ENCODE data around the gene VMP1.

The VMP1 gene

DNA sequence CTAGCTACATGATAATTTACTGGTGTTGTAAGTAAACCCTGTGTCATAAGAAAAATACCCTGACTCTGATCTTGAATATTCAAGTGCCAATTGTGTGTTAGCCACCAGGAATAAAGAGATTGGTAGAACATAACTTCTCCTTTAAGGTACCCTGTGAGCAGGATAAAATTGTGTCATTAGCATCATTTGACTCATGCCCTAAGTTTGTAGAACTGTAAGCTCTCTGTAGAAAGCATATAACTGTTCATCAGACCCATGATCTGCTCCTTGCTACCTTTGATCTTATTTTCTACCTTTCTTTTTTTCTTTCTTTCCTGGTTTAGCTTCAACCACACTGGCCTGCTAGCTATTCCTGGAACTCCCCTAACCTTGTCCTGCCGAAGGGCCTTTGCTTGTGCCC is 36.1 kb upstream of the VMP1 start:
- Histone ChIP-seq H3K4me2 (ENCODE audit: low read length) (no peak overlapping the region), H4K8ac (ENCODE audit: low read depth, low read length) (no peak overlapping the region), H2AK5ac (ENCODE audit: low read length) (no peak overlapping the region), H2BK120ac (ENCODE audit: low read depth, low read length) (no peak overlapping the region), H4K5ac (ENCODE audit: low read length) (no peak overlapping the region), H2BK15ac (replicated peaks; ENCODE audit: low read depth) (no peak overlapping the region), H3K79me2 (ENCODE audit: control insufficient read depth, insufficient read depth, low read length) (no peaks in the 10 kb centered on the region), H3K4me3 (ENCODE audit: low read length) (no peak overlapping the region), H3K9ac (ENCODE audit: low read length) (no peak overlapping the region), H3K27me3 (ENCODE audit: insufficient read depth, low read length, poor library complexity) (no peaks in the 10 kb centered on the region), H3K18ac (ENCODE audit: low read length) (no peak overlapping the region), H3K4me1 (ENCODE audit: control insufficient read depth, low read depth, low read length) (no peaks in the 10 kb centered on the region), H3K79me1 (ENCODE audit: low read length) (no peaks in the 10 kb centered on the region), H3K4ac (ENCODE audit: low read depth, low read length) (no peak overlapping the region), H3K27ac (ENCODE audit: low read depth, low read length) (no peak overlapping the region), H3K36me3 (ENCODE audit: control insufficient read depth, insufficient read depth, low read length) (peaks cover 2% of the 10 kb centered on the region), H3K23ac (ENCODE audit: low read length) (no peak overlapping the region), H3K56ac (ENCODE audit: low read length) (no peak overlapping the region), H2BK5ac (ENCODE audit: low read length) (no peak overlapping the region)
- DNase-seq = no peak
- no CpG with 5 or more reads among the region's 1 CpG for WGBS (ENCODE audit: extremely low coverage, insufficient coverage, low lambda C conversion rate)

DNA sequence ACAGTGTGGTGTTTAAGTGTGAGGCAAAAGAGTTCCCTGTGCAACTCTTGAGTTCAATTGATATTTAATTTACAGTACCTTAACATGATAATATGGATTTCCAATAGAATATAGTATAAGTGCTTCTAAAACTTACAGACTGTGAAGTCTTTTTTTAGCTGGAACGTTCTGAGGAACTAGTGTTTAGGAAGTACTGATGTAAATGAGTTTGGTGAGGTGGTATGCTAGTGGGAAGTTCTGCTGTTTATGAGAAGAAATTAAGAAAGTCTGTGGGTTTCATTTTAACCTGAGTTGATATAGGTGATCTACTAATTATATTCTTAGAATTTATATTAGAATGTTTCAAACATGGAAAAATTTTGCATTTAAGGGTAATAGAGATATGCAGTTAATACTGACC is 32.2 kb upstream of the VMP1 start:
- no peak overlapping the region for H3K27ac ChIP-seq (ENCODE audit: low read depth, low read length)
- H2BK120ac ChIP-seq (ENCODE audit: low read depth, low read length) = no peak overlapping the region
- H3K56ac ChIP-seq (ENCODE audit: low read length) = no peak overlapping the region
- no peak overlapping the region for H3K9ac ChIP-seq (ENCODE audit: low read length)
- H3K4ac ChIP-seq (ENCODE audit: low read depth, low read length) = no peak overlapping the region
- no peak overlapping the region for H4K8ac ChIP-seq (ENCODE audit: low read depth, low read length)
- H3K79me2 ChIP-seq (ENCODE audit: control insufficient read depth, insufficient read depth, low read length) = no peaks in the 10 kb centered on the region
- H2BK5ac ChIP-seq (ENCODE audit: low read length) = no peak overlapping the region
- peaks cover 4% of the 10 kb centered on the region for H3K36me3 ChIP-seq (ENCODE audit: control insufficient read depth, insufficient read depth, low read length)
- no peaks in the 10 kb centered on the region for H3K4me1 ChIP-seq (ENCODE audit: control insufficient read depth, low read depth, low read length)
- DNase-seq = no peak
- H3K4me3 ChIP-seq (ENCODE audit: low read length) = no peak overlapping the region
- no peak overlapping the region for H2AK5ac ChIP-seq (ENCODE audit: low read length)
- no peak overlapping the region for H3K4me2 ChIP-seq (ENCODE audit: low read length)
- no peaks in the 10 kb centered on the region for H3K27me3 ChIP-seq (ENCODE audit: insufficient read depth, low read length, poor library complexity)
- no CpG with 5 or more reads among the region's 1 CpG for WGBS (ENCODE audit: extremely low coverage, insufficient coverage, low lambda C conversion rate)
- H2BK15ac ChIP-seq (replicated peaks; ENCODE audit: low read depth) = no peak overlapping the region
- no peak overlapping the region for H3K18ac ChIP-seq (ENCODE audit: low read length)
- H3K23ac ChIP-seq (ENCODE audit: low read length) = no peak overlapping the region
- peaks cover 2% of the 10 kb centered on the region for H3K79me1 ChIP-seq (ENCODE audit: low read length)
- H4K5ac ChIP-seq (ENCODE audit: low read length) = no peak overlapping the region

DNA sequence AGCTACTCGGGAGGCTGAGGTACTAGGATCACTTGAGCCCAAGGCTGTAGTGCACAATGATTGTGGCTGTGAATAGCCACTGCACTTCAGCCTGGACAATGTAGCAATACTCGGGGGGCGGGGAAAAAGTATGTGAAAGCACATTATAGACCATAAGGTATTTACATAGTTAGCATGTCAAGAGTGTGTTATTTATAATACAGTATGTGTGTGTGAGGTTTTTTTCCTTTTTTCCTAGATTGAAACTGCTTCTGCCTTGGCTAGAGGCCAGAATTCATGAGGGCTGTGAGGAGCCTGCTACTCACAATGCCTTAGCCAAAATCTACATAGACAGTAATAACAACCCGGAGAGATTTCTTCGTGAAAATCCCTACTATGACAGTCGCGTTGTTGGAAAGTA is 30.7 kb upstream of the VMP1 start:
- Histone ChIP-seq H3K27me3 (ENCODE audit: insufficient read depth, low read length, poor library complexity) (no peaks in the 10 kb centered on the region), H4K5ac (ENCODE audit: low read length) (no peak overlapping the region), H3K79me2 (ENCODE audit: control insufficient read depth, insufficient read depth, low read length) (no peaks in the 10 kb centered on the region), H3K23ac (ENCODE audit: low read length) (no peak overlapping the region), H4K8ac (ENCODE audit: low read depth, low read length) (no peak overlapping the region), H3K36me3 (ENCODE audit: control insufficient read depth, insufficient read depth, low read length) (peaks cover 7% of the 10 kb centered on the region), H2BK15ac (replicated peaks; ENCODE audit: low read depth) (no peak overlapping the region), H3K4me1 (ENCODE audit: control insufficient read depth, low read depth, low read length) (no peaks in the 10 kb centered on the region), H3K9ac (ENCODE audit: low read length) (no peak overlapping the region), H3K4me2 (ENCODE audit: low read length) (no peak overlapping the region), H2BK120ac (ENCODE audit: low read depth, low read length) (no peak overlapping the region), H2BK5ac (ENCODE audit: low read length) (no peak overlapping the region), H3K79me1 (ENCODE audit: low read length) (peaks cover 2% of the 10 kb centered on the region), H3K4me3 (ENCODE audit: low read length) (no peak overlapping the region), H3K27ac (ENCODE audit: low read depth, low read length) (no peak overlapping the region), H3K18ac (ENCODE audit: low read length) (no peak overlapping the region), H3K56ac (ENCODE audit: low read length) (no peak overlapping the region), H2AK5ac (ENCODE audit: low read length) (no peak overlapping the region), H3K4ac (ENCODE audit: low read depth, low read length) (no peak overlapping the region)
- no CpG with 5 or more reads among the region's 7 CpGs for WGBS (ENCODE audit: extremely low coverage, insufficient coverage, low lambda C conversion rate)
- no peak for DNase-seq

DNA sequence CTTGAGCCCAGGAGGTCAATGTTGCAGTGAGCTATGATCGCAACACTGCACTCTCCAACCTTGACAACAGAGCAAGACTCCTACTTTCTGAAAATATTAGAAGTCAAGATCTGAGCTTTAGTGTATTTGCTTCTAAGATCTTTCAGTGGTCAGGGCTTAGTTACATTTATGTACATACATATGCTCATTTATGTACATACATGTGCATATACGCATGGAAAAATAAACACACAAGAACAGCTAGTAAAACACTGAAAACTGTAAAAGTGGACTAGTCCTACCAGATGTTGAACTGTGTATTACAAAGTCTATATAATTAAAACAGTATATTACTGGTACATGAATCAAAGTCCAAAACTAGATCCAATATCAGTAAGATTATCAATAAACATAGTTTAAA is 28.5 kb upstream of the VMP1 start:
- Histone ChIP-seq H3K18ac (ENCODE audit: low read length) (no peak overlapping the region), H3K23ac (ENCODE audit: low read length) (no peak overlapping the region), H3K4me1 (ENCODE audit: control insufficient read depth, low read depth, low read length) (no peaks in the 10 kb centered on the region), H3K79me1 (ENCODE audit: low read length) (peaks cover 2% of the 10 kb centered on the region), H4K8ac (ENCODE audit: low read depth, low read length) (no peak overlapping the region), H3K56ac (ENCODE audit: low read length) (no peak overlapping the region), H3K4me2 (ENCODE audit: low read length) (no peak overlapping the region), H3K27me3 (ENCODE audit: insufficient read depth, low read length, poor library complexity) (no peaks in the 10 kb centered on the region), H3K4me3 (ENCODE audit: low read length) (no peak overlapping the region), H2BK120ac (ENCODE audit: low read depth, low read length) (no peak overlapping the region), H3K27ac (ENCODE audit: low read depth, low read length) (no peak overlapping the region), H2BK15ac (replicated peaks; ENCODE audit: low read depth) (no peak overlapping the region), H4K5ac (ENCODE audit: low read length) (no peak overlapping the region), H3K9ac (ENCODE audit: low read length) (no peak overlapping the region), H2BK5ac (ENCODE audit: low read length) (no peak overlapping the region), H3K4ac (ENCODE audit: low read depth, low read length) (no peak overlapping the region), H3K79me2 (ENCODE audit: control insufficient read depth, insufficient read depth, low read length) (no peaks in the 10 kb centered on the region), H3K36me3 (ENCODE audit: control insufficient read depth, insufficient read depth, low read length) (peaks cover 14% of the 10 kb centered on the region), H2AK5ac (ENCODE audit: low read length) (no peak overlapping the region)
- DNase-seq = no peak
- WGBS (ENCODE audit: extremely low coverage, insufficient coverage, low lambda C conversion rate) = no CpG with 5 or more reads among the region's 2 CpGs

DNA sequence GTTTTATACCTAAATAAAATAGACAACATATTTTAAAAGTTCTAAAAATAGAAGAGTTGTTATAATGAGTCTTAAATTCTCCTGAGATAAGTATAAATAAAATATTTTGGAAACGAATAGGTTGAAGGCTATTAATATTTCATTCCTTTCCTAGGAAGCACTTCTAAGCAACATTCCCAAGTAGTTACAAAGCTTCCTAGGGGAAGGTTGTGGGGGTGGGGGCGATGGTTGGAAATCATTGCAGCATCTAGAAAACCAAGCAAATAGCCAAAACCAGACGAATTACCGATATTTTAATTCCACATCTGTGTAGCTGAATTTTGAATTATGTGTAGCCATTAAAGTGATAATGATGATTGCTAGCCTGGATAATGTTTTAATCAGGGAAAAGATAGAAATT is 27.1 kb upstream of the VMP1 start:
- peak overlapping the region; percentile 39 for H4K8ac ChIP-seq (ENCODE audit: low read depth, low read length)
- no peak overlapping the region for H3K27ac ChIP-seq (ENCODE audit: low read depth, low read length)
- H3K4me1 ChIP-seq (ENCODE audit: control insufficient read depth, low read depth, low read length) = no peaks in the 10 kb centered on the region
- no peak overlapping the region for H4K5ac ChIP-seq (ENCODE audit: low read length)
- no peak overlapping the region for H3K4me2 ChIP-seq (ENCODE audit: low read length)
- H2BK15ac ChIP-seq (replicated peaks; ENCODE audit: low read depth) = no peak overlapping the region
- no peak overlapping the region for H3K4me3 ChIP-seq (ENCODE audit: low read length)
- H3K9ac ChIP-seq (ENCODE audit: low read length) = no peak overlapping the region
- no peak overlapping the region for H3K4ac ChIP-seq (ENCODE audit: low read depth, low read length)
- no peak overlapping the region for H2BK5ac ChIP-seq (ENCODE audit: low read length)
- no peak overlapping the region for H3K23ac ChIP-seq (ENCODE audit: low read length)
- no peak overlapping the region for H2BK120ac ChIP-seq (ENCODE audit: low read depth, low read length)
- H2AK5ac ChIP-seq (ENCODE audit: low read length) = no peak overlapping the region
- H3K79me1 ChIP-seq (ENCODE audit: low read length) = peaks cover 3% of the 10 kb centered on the region
- H3K18ac ChIP-seq (ENCODE audit: low read length) = no peak overlapping the region
- H3K56ac ChIP-seq (ENCODE audit: low read length) = no peak overlapping the region
- no peaks in the 10 kb centered on the region for H3K79me2 ChIP-seq (ENCODE audit: control insufficient read depth, insufficient read depth, low read length)
- peaks cover 17% of the 10 kb centered on the region for H3K36me3 ChIP-seq (ENCODE audit: control insufficient read depth, insufficient read depth, low read length)
- no peak for DNase-seq
- no peaks in the 10 kb centered on the region for H3K27me3 ChIP-seq (ENCODE audit: insufficient read depth, low read length, poor library complexity)
- WGBS (ENCODE audit: extremely low coverage, insufficient coverage, low lambda C conversion rate) = no CpG with 5 or more reads among the region's 4 CpGs

DNA sequence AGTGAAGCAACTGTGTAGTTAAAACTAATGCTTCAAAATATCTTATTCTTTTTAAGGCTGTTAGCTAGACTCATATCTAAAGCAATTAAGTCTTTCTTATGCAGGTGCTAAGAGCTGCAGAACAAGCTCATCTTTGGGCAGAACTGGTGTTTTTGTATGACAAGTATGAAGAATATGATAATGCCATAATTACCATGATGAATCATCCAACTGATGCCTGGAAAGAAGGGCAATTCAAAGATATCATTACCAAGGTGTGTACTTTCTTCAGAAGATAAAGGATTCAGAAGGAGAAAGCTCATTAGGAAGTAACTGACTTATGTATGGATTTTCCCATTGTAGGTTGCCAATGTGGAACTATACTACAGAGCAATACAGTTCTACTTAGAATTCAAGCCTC is 24.2 kb upstream of the VMP1 start:
- no peaks in the 10 kb centered on the region for H3K79me2 ChIP-seq (ENCODE audit: control insufficient read depth, insufficient read depth, low read length)
- H3K56ac ChIP-seq (ENCODE audit: low read length) = no peak overlapping the region
- no peak for DNase-seq
- H4K8ac ChIP-seq (ENCODE audit: low read depth, low read length) = no peak overlapping the region
- H3K4me3 ChIP-seq (ENCODE audit: low read length) = no peak overlapping the region
- no peak overlapping the region for H2AK5ac ChIP-seq (ENCODE audit: low read length)
- H3K79me1 ChIP-seq (ENCODE audit: low read length) = peaks cover 1% of the 10 kb centered on the region
- H3K23ac ChIP-seq (ENCODE audit: low read length) = no peak overlapping the region
- no peak overlapping the region for H3K4ac ChIP-seq (ENCODE audit: low read depth, low read length)
- peaks cover 17% of the 10 kb centered on the region for H3K36me3 ChIP-seq (ENCODE audit: control insufficient read depth, insufficient read depth, low read length)
- H3K27ac ChIP-seq (ENCODE audit: low read depth, low read length) = no peak overlapping the region
- H4K5ac ChIP-seq (ENCODE audit: low read length) = no peak overlapping the region
- H2BK120ac ChIP-seq (ENCODE audit: low read depth, low read length) = no peak overlapping the region
- no peaks in the 10 kb centered on the region for H3K27me3 ChIP-seq (ENCODE audit: insufficient read depth, low read length, poor library complexity)
- H2BK15ac ChIP-seq (replicated peaks; ENCODE audit: low read depth) = no peak overlapping the region
- H2BK5ac ChIP-seq (ENCODE audit: low read length) = no peak overlapping the region
- no peak overlapping the region for H3K4me2 ChIP-seq (ENCODE audit: low read length)
- H3K9ac ChIP-seq (ENCODE audit: low read length) = no peak overlapping the region
- H3K4me1 ChIP-seq (ENCODE audit: control insufficient read depth, low read depth, low read length) = no peaks in the 10 kb centered on the region
- no peak overlapping the region for H3K18ac ChIP-seq (ENCODE audit: low read length)
